T-helper 2 cell (primary cell): ENCODE results near the gene PDSS2.
"Not testable (repeated sequence)": the region's sequence is repeated elsewhere in the genome, so short reads cannot be mapped to it uniquely, and the experiment has no call there.

Experiments used
- DNase-seq, 5 experiments: peaks; one replicate each; pipeline versions ENCODE4 v3.0.0 to v3.0.0-alpha.2; 2012 to 2022

Gene PDSS2

DNA sequence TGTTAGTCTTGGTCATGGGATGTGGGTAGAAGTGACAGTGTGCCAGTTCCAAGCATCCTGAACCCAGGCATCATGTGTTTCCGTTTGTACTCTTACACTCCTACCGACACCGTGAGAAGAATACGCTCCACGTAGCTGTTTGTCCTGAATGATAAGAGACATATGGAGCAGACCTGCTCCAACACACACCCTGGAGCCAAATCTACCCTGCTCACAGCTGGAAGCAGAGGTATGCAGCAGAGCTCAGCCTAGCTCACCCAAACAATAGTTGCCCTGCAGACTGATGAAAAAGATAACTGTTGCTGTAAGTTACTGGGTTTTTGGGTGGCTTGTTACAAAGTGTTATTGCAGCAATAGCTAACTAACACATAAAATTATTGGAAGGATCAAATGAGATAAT, 14.3 kb upstream of the PDSS2 start:
- DNase-seq: no peak

DNA sequence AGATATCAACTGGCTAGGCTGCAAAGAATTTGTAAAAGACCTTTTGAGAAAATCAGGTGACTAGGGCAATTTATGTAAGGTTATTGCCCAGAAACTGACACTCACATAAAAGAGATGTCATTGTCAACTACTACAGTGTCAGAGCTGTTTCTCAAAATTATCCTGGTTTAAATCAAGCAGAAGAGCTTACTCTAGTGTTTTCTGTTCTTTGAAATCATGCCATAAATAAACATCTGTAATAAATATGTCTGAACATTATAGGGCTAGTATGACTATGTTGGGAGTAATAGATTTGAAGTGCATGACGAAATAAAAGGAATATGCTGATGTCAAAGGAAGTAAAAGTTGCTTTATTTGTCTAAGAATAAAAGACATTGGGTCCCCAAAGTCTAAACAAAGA, 11.0 kb upstream of the PDSS2 start:
- no peak for DNase-seq

DNA sequence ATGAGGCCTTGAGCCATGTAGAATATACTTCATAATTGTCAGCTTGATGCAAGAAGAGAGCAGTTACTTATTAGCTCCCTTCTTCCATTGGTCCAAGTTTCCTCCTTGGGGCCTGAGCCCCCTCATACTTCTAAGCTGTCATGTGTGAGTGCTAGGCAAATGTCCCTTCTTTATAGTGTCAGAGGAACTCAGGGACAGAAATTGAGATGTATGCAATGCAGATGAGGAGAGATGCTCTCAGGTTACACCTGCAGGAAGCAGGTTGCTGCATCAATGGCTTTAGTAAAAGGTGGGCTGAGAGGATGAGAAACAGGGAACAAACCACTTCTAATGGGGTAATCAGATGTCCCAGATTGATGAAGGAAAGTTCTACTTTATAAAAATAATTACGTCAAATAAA, 6.7 kb upstream of the PDSS2 start:
- no peak for DNase-seq

DNA sequence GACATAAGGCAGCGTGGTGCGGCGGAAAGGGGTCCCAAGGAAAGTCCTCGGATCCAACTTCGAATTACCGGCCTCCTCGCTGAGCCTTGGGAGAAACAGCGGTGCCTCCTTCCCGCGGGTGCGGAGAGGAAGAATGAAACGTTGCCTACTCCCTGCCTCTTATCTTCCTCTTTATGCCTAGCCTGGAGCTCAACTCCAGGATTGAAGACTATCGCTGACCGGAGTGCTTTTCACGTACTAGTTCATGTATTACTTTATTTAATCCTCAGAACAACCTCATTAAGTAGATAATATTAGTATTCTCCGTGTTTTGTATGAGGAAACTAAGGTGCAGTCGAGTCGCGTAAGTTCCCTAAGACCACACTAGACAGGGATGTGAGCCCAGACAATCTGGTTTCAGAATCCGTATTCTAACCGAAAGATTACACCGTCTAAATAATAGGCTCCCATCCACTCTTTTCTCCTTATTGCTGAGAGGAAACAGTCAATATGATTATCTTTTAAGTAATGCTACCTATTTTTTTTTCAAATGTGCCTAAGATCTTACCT, 793 bp upstream of the PDSS2 start:
- peak in 1 of 5 experiments; percentile 1 for DNase-seq

DNA sequence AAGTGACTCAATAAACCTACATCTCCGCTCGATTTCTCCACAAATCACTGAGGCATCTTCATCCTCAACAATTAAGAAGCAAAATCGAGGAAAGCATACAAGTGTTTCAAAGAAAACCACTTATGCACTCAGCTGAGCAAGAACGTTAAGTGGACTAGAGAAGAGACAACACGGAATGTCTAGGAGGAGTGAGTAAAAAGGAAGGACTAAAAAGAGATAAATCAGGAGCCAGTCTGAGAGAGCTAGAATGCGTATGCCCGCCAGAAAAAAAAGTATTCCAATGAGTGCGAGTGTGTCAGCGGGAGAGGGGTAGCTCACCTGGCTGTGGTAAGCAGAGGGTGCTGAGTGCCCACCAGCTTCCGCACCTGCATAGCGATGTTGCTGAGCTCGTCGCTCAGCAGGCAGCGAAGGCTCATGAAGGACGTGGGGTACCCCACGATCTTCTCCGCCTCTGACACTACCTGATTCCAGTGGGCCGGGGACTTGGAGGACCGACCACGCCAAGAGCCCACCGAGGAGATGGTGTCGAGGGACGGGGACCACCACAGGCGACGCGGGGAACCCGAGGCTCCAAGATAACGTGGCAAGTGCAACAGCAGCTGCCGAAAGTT, 587 bp downstream of the PDSS2 start:
- DNase-seq: peak in 4 of 5 experiments; percentile 10 to 51 (median 14)

DNA sequence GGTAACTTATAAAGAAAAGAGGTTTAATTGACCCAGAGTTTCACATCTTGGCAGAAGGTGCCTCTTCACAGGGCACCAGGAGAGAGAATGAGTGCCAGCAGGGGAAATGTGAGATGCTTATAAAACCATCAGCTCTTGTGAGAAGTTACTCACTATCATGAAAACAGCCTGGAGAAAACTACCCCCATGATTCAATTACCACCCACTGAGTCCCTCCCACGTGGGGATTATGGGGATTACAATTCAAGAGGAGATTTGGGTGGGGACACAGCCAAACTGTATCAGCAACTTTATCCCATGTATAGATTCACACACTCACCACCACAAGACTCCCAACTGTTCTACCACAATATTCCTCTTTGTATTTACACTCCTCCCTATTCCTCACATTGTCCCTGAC, 10.6 kb downstream of the PDSS2 start:
- no peak for DNase-seq

DNA sequence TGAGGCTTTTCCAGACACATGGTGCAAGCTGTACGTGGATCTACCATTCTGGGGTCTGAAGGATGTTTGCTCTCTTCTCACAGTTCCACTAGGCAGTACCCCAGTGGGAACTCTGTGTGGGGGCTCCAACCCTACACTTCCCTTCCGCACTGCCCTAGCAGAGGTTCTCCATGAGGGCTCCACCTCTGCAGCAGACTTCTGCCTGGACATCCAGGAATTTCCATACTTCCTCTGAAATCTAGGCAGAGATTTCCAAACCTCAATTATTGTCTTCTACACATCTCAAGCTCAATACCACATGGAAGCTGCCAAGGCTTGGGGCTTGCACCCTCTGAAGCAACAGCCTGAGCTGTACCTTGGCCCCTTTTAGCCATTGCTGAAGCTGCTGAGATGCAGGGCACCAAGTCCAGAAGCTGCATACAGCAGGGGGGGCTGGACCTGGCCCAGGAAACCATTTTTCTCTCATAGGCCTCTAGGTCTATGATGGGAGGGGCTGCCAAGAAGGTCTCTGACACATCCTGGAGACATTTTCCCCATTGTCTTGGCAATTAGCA, 11.6 kb downstream of the PDSS2 start:
- DNase-seq: peak in 1 of 5 experiments; percentile 3

DNA sequence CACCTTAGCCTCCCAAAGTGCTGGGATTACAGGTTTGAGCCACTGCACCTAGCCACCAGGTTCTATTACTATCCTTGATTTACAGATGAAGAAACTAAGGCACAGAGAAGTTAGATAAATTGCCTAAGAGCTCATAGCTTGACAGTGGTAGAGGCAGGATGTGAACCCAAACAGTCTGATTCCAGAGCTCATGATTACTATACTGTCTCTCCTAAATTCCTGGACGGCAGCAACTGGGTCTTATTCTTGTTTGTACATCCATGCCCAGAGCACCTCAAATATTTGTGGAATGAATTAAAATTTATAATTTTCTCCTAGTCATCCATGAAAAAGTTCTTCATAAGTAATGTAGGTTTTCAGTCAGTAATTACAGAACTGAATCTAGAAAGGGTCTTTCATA, 15.1 kb downstream of the PDSS2 start:
- no peak for DNase-seq

DNA sequence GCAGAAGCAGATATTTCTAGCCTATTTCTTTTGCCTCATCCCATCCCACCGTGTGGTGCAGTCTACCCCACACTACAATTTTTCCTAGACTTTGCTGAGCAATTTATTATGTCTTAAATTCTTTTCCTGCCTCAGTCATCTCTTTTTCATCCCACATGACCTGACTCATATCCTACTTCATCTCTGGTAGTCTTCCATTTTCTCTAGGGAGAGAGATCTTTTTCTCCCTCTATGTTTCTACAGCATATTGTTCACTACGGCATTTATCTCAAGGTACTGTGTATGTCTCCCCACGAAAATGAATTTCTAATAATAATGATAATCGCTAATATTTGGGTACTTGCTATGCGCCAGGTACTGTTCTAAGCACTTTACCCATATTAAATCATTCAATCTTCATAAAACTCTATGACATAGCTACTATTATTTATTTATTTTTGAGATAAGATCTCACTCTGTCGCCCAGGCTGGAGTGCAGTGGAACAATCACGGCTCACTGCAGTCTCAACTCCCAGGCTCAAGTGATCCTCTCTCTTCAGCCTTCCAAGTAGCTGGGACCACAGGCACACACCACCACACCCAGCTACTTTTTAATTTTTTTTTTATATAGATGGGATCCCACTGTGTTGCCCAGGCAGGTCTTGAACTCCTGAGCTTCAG, 15.6 kb downstream of the PDSS2 start:
- DNase-seq: no peak

DNA sequence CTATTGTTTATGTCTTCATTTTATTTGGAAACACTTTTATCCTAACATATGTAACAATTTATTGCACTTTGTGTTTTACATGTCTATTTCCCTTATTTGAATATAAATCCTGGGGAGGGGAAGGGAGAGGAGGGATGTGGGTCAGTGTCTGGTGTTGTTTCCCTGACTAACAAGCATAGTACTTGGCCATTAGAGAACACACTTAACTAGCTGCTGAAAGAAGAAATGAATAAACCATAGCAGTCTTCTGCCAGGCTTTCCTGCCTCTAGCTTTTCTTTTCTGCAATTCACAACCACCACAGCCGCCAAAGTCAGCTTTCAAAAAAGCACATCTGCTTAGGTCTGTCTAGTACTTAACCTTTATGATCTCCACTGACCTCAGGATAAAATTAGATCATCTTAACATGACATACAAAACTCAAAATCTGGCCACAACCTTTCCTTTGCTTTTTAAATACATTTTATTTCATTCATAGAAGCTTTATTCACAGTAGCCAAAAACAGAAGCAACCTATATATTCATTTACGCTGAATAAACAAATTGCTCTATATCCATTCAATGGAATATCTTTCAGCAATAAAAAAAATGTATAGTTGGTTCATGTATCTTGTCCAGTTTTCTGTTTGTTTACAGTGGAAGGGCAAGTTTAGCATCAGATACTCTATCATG, 16.3 kb downstream of the PDSS2 start:
- DNase-seq: no peak

DNA sequence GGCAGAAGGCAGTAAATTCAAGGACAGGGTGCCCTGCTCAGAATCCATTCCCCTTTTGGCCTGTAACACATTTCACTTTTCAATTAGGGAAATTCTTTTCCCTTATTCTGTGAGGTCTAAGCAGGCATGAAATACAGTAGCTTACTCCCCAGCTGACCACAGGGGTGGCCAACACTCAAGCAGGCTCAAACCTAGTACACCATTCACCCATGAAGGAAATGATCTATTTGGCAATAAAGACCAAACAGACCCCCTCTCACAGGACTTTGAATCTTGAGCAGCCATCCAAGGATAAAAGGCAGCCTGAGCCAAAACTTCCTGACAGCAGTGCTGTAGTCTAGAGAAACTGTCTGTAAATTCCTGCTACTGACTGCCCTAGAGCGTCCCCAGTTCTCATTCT, 17.7 kb downstream of the PDSS2 start:
- no peak for DNase-seq

DNA sequence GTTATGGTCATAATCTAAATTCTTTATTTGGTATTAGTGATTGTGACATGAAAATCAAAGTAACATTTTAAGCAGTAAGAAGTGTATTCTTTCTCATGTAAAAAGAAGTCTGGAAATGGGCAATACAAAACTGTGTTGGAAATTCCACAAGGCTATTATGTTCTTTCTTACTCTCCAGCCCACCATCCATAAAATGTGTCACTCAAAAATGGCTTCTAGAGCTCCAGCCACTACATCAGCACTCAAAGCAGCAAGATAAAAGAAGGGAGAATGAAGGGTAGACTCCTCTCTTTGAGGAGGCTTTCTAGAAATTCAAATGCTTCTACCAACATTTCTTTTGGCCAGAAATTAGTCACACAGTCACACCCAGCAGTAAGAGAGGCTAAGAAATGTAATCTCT, 18.4 kb downstream of the PDSS2 start:
- no peak for DNase-seq

DNA sequence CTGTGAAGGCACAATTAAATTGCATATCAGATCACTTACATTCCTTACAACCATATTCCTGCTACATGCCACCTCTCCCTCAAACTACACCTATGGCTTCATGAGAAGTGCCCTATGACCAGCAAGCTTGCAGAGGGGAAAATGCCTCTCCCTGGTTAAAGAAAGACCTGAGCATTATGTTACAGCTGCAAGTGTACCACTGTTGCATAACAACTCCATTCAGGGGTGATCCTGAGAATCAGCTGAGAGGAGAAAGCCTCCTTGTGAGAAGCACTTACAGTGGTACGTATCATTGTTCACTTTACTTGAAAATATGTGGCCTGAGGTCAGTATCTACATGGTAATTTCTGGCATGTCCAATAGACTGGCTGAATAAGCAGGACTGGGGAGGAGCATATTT, 20.0 kb downstream of the PDSS2 start:
- no peak for DNase-seq

DNA sequence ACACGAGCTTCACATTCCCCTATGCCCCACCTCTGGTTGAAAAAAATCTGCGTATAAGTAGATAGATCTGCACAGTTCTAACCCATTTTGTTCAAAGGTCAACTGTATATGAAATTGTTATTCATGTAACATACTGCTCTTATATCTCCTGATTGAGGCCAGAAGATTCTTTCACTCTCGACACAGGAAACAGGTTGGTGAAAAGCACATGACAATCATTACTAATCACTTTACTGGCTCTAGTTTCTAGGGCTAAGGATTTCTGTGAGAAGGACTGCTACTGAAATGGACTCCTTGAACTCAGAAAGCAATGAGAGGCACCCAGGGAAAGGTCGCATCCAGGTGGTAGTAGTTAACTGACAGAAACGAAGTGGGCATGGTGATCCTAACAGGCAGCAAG, 21.7 kb downstream of the PDSS2 start:
- DNase-seq: no peak

DNA sequence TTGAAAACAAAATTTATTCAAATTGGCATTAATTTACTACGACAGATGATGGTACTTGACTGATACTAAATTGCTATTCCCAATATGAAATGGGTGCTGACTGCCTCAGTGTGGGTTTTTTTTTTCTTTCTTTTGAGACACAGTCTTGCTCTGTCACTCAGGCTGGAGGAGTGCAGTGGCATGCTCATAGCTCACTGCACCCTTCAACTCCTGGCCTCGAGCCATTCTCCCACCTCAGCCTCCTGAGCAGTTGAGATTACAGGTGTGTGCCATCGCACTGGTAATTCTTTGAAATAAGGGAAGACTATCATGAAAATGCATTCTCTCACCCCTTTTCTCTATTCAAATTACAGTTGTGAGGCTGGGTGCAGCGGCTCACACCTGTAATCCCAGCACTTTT, 22.5 kb downstream of the PDSS2 start:
- DNase-seq: no peak

DNA sequence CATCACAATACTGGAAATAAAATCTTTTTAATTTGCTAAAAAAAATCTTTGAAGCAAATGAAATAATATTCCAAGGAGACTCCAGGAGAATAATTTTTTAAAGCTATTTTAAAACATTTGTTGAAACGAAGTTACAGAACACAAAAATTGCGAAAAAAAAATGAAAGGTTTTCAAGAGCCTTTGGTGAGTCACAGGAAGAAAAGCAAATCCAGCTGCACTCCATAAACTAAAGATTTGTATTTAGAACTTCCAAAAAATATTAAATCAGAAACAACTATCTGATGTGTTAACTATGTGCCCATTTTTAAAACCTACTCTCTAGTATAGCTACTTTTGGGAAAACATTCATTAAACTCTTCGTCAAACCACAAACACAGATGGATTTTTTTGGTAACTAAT, 23.6 kb downstream of the PDSS2 start:
- no peak for DNase-seq

DNA sequence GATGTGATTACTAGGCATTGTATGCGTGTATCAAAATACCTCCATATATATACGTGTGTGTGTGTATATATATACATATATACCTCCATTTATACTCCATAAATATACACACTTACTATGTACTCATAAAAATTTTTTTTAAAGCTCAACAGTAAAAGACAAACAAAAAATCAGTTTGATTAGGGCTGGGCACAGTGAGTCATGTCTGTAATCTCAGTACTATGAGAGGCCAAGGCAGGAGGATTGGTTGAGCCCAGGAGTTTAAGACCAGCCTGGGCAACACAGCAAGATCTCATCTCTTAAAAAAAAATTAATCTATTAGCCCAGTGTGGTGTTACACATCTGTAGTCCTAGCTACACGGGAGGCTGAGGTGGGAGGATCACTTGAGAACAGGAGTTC, 24.6 kb downstream of the PDSS2 start:
- DNase-seq: no peak

DNA sequence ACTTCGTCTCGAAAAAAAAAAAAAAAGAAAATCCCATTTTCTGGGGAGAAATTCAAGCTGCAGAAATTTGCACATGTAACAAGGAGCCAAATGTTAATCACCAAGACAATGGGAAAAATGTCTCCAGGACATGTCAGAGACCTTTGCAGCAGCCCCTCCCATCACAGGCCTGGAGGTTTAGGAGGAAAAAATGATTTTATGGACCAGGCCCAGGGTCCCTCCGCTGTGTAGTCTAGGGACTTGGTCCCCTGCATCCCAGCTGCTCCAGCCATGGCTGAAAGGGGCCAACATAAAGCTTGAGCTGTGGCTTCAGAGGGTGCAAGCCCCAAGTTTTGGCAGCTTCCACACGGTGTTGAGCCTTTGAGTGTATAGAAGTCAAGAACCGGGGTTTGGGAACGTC, 33.4 kb downstream of the PDSS2 start:
- DNase-seq: not testable (repeated sequence)

DNA sequence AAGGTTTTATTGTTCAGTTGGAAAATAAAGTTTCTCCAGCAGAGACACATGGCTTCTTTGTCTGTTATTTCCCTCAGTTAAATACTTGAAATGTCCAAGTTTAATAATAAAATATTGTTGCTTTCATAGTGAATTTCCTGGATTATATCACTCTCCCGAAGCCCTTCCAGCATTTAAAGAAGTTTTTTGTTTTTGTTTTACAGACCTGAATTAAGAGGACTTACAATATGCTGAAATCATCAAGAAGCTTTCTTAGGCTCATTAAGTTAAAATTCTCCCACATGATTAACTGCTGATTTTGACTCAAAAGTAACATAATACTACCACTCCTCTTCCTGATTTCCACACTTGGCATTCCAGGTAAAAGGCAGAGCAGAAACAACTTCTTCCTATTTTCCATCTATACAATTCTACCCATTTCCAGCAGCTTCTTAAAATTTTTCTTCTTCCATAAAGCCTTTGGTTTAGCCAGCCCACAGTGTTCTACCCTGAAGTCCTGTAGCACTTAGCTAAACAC, 35.8 kb downstream of the PDSS2 start:
- DNase-seq: no peak

DNA sequence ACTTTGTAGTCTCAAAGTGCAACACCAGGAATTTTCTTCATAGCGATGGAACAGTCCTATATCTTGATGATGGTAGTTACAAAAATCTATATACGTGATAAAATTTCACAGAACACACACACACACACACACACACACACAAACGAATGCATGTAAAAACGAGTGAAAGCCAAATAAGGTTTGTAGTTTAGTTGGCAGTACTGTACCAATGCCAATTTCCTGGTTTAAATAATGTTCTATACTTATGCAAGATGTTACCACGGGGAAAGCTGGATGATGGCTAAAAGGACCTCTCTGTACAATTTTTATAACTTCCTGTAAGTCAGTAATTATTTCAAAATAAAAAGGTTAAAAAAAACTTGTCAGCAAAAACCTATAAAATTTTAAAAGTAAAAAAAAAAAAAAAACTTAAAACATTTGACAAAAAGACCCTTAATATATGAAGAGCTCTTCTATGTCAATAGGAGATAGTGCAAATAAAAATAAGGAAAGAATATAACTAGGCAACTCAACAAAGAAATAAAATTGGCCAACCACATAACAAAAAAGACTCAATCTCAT, 37.6 kb downstream of the PDSS2 start:
- DNase-seq: no peak

DNA sequence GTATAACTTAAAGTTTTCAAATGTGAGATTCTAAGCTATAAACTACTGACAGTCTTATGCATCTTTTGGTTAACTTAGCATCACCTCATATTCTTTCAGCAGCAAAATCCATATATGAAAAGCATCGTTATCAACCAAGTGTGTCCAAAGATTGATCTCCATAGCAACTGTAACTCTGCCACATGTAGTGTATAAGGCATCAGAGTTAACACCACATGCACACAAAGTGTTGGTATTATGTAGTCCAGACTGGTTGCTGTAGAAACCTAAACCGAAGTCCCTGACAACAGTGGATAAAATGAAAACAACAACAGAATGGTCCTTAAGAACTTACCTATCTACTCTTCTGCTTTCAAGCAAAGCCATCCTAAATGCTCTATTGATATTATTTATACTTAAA, 39.6 kb downstream of the PDSS2 start:
- DNase-seq: peak in 1 of 5 experiments; percentile 7

DNA sequence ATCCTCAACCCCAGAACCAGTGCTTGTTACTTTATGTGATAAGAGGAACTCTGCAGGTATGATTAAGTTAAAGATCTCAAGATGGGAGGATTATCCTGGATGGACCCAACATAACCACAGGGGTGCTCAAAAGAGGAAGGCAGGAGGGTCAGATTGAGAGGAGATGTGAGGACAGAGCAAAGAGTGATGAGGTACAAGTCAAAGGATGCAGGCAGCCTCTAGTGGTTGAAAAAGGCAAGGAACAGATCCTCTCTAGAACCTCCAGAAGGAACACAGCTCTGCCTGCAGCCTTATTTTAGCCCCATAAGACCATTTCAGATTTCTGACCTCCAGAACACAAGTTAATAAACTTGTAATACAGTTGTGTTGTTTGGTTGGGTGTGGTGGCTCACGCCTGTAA, 41.2 kb downstream of the PDSS2 start:
- peak in 1 of 5 experiments; percentile 19 for DNase-seq

DNA sequence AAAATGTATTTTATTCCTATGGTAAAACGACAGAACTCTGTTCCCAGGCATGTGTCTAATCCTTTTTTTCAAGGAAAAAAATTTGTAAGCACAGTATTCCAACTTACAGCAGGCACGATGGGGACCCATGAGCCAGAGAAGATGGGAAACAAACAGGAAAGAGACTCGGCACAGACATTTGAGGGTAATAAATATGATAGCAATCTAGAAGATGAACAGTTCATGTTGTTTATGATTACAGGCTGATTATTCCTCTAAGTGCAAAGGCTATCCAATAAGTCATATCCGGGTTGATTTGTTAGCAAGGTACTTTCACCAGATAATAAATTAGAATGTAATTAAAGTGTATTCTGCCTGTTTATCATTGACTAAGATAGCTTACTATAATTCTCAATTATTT, 43.2 kb downstream of the PDSS2 start:
- no peak for DNase-seq
